Measurements from ENCODE around the gene BBS10. TPM values are rescaled to one million over a fixed set of nuclear protein-coding genes. Genes with fewer than 3 reads are reported as not detected.
"Not testable (repeated sequence)": the region's sequence is repeated elsewhere in the genome, so short reads cannot be mapped to it uniquely, and the experiment has no call there.

Gene BBS10
- total RNA-seq = 10 to 100 TPM in 2 of 4 donors, 1 to 10 TPM in 2; 7.7 to 11.5 (median 10.2) TPM
- 7.2 TPM for polyA plus RNA-seq
- long read RNA-seq, donor 1, transcript BBS10-201 (2 exons, 3,595 nt) = major isoform, 19 of 28 reads
- long read RNA-seq, donor 1, partial matches to known transcripts = 0 of 28 reads
- long read RNA-seq, donor 1, other reads (novel, unspliced or antisense) = 9 of 28 reads
- long read RNA-seq, donor 2, transcript BBS10-201 (2 exons, 3,595 nt) = major isoform, 8 of 12 reads
- long read RNA-seq, donor 2, partial matches to known transcripts = 0 of 12 reads
- long read RNA-seq, donor 2, other reads (novel, unspliced or antisense) = 4 of 12 reads
- long read RNA-seq, donor 3, transcript BBS10-201 (2 exons, 3,595 nt) = major isoform, 21 of 34 reads
- long read RNA-seq, donor 3, partial matches to known transcripts = 0 of 34 reads
- long read RNA-seq, donor 3, other reads (novel, unspliced or antisense) = 13 of 34 reads
- long read RNA-seq, donor 4, transcript BBS10-201 (2 exons, 3,595 nt) = major isoform, 9 of 10 reads
- long read RNA-seq, donor 4, partial matches to known transcripts = 0 of 10 reads
- long read RNA-seq, donor 4, other reads (novel, unspliced or antisense) = 1 of 10 reads

DNA sequence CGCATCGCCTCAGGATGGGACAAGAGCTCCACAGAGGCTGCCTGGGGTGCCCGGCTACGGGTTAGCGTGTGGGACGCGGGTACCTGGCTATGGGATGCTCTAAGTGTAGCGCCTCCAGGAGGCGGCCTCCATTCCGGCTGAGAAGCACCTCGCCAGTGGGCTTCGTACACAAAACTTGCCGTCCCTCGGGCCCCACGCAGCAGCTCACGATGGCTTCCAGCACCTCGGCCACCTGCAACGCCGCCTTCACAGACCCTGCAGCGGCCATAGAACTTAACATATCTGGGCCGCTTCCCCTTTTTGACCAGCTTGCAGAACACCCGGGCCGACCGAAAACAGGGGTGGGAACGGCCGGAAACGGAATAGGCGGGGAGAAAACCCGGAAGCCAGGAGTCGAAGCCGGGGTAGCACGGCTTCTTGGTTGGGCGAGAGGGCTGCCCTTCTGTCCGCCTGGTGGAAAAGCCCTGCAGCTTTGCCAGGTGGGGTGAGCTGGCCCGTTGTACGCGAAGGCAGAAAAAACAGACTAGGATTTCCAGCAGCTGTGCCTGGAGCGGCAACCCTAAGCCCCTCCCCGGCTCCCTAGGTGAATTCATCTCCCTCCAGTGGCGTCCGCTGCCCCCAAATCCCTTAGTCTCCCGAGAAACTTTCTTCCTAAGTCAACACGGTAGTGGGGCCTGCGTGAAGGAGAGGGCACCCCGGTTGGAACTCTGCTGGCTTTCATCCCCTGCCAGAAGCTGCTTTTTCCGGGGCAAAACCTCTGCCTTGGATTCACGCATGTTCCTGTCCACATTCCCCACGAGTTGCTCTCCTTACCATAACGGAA is at the start of gene BBS10:
TSS of gene BBS10 (minus strand) at position 337 of the 823 bp plus-strand sequence. CDS start at position 280, 57 bp downstream.
- peak; percentile 93 to 96 (median 96) for DNase-seq
- under 1% methylated on average over 49 of the region's 49 CpGs for WGBS
- Histone ChIP-seq H3K4me3 (ENCODE audit: low read length) (peak within 1 kb of the TSS; percentile 100), H3K9me3 (ENCODE audit: control insufficient read depth, low read length) (no peaks in the 10 kb centered on the region), H3K27me3 (ENCODE audit: control insufficient read depth, insufficient read depth) (no peaks in the 10 kb centered on the region), H3K4me1 (ENCODE audit: control insufficient read depth, insufficient read depth, low read length) (peaks cover 4% of the 10 kb centered on the region), H3K27ac (ENCODE audit: low read length) (peak within 1 kb of the TSS; percentile 100)
- intact Hi-C loops (cut with DNase I) = loop anchor here in 3 of 4 donors (2.0 to 10.0 kb wide), 4 partner anchors 193 to 266 kb away; partner anchors contain the start of gene NAP1L1 (in 3 of the 3)
- peak; percentile 99 for ATAC-seq

DNA sequence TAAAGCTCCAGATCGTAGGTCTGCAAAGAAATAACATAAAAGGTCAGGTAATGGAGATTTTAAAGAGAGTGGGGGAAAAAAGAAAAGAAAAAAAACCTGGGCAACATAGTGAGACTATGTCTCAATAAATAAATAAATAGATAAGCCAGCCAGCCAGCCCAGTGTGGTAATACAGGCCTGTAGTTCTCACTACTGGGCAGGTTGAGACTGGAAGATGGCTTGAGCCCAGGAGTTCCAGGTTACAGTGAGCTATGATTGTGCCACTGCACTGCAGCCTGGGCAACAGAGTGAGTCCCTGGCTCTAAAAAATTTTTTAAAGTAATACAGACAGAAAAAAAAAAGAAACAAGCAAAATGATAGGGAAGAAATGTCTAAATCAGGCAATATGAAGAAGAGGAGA is 43.2 kb upstream of the BBS10 start:
- no peak for DNase-seq
- intact Hi-C loops (cut with DNase I) = no loop called here
- no peak overlapping the region for H3K27ac ChIP-seq (ENCODE audit: low read length)
- H3K4me1 ChIP-seq (ENCODE audit: control insufficient read depth, insufficient read depth, low read length) = no peaks in the 10 kb centered on the region
- H3K9me3 ChIP-seq (ENCODE audit: control insufficient read depth, low read length) = no peaks in the 10 kb centered on the region
- 91% methylated on average over 1 of the region's 1 CpG for WGBS
- no peak overlapping the region for H3K4me3 ChIP-seq (ENCODE audit: low read length)
- no peak for ATAC-seq
- no peaks in the 10 kb centered on the region for H3K27me3 ChIP-seq (ENCODE audit: control insufficient read depth, insufficient read depth)

GRCh38 chr12:76387614-76388013 is 39.4 kb upstream of the BBS10 start:
- H3K27ac ChIP-seq (ENCODE audit: low read length) = no peak overlapping the region
- ATAC-seq (no peak), DNase-seq (no peak)
- H3K9me3 ChIP-seq (ENCODE audit: control insufficient read depth, low read length) = no peaks in the 10 kb centered on the region
- intact Hi-C loops (cut with DNase I) = no loop called here
- no peaks in the 10 kb centered on the region for H3K4me1 ChIP-seq (ENCODE audit: control insufficient read depth, insufficient read depth, low read length)
- H3K4me3 ChIP-seq (ENCODE audit: low read length) = no peak overlapping the region
- no peaks in the 10 kb centered on the region for H3K27me3 ChIP-seq (ENCODE audit: control insufficient read depth, insufficient read depth)
- 93% methylated on average over 2 of the region's 2 CpGs for WGBS

- WGBS = 87% methylated on average over 2 of the region's 2 CpGs
- ATAC-seq = no peak
- DNase-seq = no peak
- Histone ChIP-seq H3K4me1 (ENCODE audit: control insufficient read depth, insufficient read depth, low read length) (no peaks in the 10 kb centered on the region), H3K27ac (ENCODE audit: low read length) (no peak overlapping the region), H3K9me3 (ENCODE audit: control insufficient read depth, low read length) (no peaks in the 10 kb centered on the region), H3K27me3 (ENCODE audit: control insufficient read depth, insufficient read depth) (no peaks in the 10 kb centered on the region), H3K4me3 (ENCODE audit: low read length) (no peak overlapping the region)
- intact Hi-C loops (cut with DNase I) = no loop called here
Observed at GRCh38 chr12:76384560-76384959, 36.3 kb upstream of the BBS10 start.

DNA sequence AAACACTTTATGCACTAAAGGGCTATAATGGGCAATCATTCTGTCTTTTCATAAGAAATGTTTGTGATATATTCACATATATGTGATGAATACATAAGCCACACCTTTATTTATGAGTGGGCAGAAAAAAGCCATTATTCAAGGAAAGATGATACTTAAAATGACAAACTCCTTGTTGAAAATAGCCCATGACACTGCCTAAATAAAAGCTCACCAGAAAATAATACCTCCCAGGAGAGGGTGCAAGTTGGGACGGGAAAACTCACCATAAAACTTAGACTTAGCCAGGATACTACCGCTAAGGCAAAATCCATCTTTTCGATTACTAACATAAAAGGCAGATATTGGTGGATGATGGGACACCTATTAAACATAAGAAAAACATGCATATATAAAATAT is 35.8 kb upstream of the BBS10 start:
- no peaks in the 10 kb centered on the region for H3K9me3 ChIP-seq (ENCODE audit: control insufficient read depth, low read length)
- 96% methylated on average over 3 of the region's 3 CpGs for WGBS
- no peak overlapping the region for H3K27ac ChIP-seq (ENCODE audit: low read length)
- ATAC-seq = no peak
- no peak overlapping the region for H3K4me3 ChIP-seq (ENCODE audit: low read length)
- DNase-seq = no peak
- no peaks in the 10 kb centered on the region for H3K4me1 ChIP-seq (ENCODE audit: control insufficient read depth, insufficient read depth, low read length)
- no peaks in the 10 kb centered on the region for H3K27me3 ChIP-seq (ENCODE audit: control insufficient read depth, insufficient read depth)
- intact Hi-C loops (cut with DNase I) = no loop called here

GRCh38 chr12:76379261-76379660 is 31.0 kb upstream of the BBS10 start:
- DNase-seq (no peak), ATAC-seq (no peak)
- intact Hi-C loops (cut with DNase I) = no loop called here
- Histone ChIP-seq H3K9me3 (ENCODE audit: control insufficient read depth, low read length) (no peaks in the 10 kb centered on the region), H3K4me3 (ENCODE audit: low read length) (no peak overlapping the region), H3K4me1 (ENCODE audit: control insufficient read depth, insufficient read depth, low read length) (no peaks in the 10 kb centered on the region), H3K27ac (ENCODE audit: low read length) (no peak overlapping the region), H3K27me3 (ENCODE audit: control insufficient read depth, insufficient read depth) (no peaks in the 10 kb centered on the region)
- 97% methylated on average over 1 of the region's 1 CpG for WGBS

- intact Hi-C loops (cut with DNase I); ATAC-seq: not testable (repeated sequence)
Observed at GRCh38 chr12:76376876-76377275, 28.7 kb upstream of the BBS10 start.

DNA sequence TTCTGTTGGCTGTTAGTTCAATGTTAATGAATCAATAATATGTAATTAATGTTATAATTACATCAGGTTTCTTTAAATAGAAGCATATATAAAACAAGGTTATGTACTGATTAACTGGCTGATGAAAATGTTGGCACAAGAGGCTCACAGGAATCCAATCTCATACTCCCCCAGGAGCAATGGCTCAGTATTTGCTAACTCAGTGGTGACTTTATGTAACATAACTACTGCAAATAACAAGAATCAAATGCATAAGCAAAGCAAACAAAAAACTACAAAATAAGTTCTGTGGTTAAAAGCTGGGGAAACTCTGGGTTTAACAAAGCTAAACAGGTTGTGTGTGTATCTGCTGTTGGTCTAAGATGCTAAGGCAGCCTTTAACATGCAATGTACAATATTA is 27.7 kb upstream of the BBS10 start:
- Histone ChIP-seq H3K4me1 (ENCODE audit: control insufficient read depth, insufficient read depth, low read length) (no peaks in the 10 kb centered on the region), H3K27ac (ENCODE audit: low read length) (no peak overlapping the region), H3K4me3 (ENCODE audit: low read length) (no peak overlapping the region), H3K27me3 (ENCODE audit: control insufficient read depth, insufficient read depth) (no peaks in the 10 kb centered on the region), H3K9me3 (ENCODE audit: control insufficient read depth, low read length) (no peaks in the 10 kb centered on the region)
- intact Hi-C loops (cut with DNase I) = no loop called here
- DNase-seq (no peak), ATAC-seq (no peak)

More at GRCh38 chr12:76376876-76377275, 28.7 kb upstream of the BBS10 start:
- H3K27ac ChIP-seq (ENCODE audit: low read length); H3K9me3 ChIP-seq (ENCODE audit: control insufficient read depth, low read length); H3K4me1 ChIP-seq (ENCODE audit: control insufficient read depth, insufficient read depth, low read length); H3K4me3 ChIP-seq (ENCODE audit: low read length); H3K27me3 ChIP-seq (ENCODE audit: control insufficient read depth, insufficient read depth); DNase-seq: not testable (repeated sequence)
- WGBS = 97% methylated on average over 1 of the region's 1 CpG

DNA sequence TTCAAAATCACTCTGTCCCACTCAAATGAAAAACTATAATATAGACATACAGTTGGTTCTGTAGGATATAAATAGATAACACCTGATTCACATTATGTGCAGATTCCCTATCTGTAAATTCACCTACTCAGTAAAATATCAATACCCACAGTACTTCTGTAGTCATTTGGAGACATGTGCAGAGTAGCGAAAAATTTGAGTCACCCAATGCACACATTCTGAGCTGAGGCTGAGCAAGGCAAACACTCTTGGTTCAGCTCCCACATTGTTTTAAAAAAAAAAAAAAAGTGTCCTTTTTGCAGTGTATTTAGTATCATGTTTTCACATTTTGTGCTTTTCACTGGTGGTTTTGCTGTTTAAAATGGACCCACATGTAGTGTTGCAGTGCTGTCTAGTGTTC is 27.3 kb upstream of the BBS10 start:
- WGBS = 97% methylated on average over 1 of the region's 1 CpG
- H3K27ac ChIP-seq (ENCODE audit: low read length) = no peak overlapping the region

GRCh38 chr12:76374386-76375020 is 26.3 kb upstream of the BBS10 start:
- ATAC-seq (no peak), DNase-seq (no peak)
- H3K4me1 ChIP-seq (ENCODE audit: control insufficient read depth, insufficient read depth, low read length) = no peaks in the 10 kb centered on the region
- no peaks in the 10 kb centered on the region for H3K27me3 ChIP-seq (ENCODE audit: control insufficient read depth, insufficient read depth)
- H3K9me3 ChIP-seq (ENCODE audit: control insufficient read depth, low read length) = no peaks in the 10 kb centered on the region
- no peak overlapping the region for H3K4me3 ChIP-seq (ENCODE audit: low read length)
- no peak overlapping the region for H3K27ac ChIP-seq (ENCODE audit: low read length)
- WGBS = 95% methylated on average over 1 of the region's 1 CpG
- intact Hi-C loops (cut with DNase I) = no loop called here

More for the DNA sequence above, 27.3 kb upstream of the BBS10 start:
- no peaks in the 10 kb centered on the region for H3K4me1 ChIP-seq (ENCODE audit: control insufficient read depth, insufficient read depth, low read length)
- ATAC-seq = no peak
- intact Hi-C loops (cut with DNase I) = no loop called here
- H3K9me3 ChIP-seq (ENCODE audit: control insufficient read depth, low read length) = no peaks in the 10 kb centered on the region
- H3K27me3 ChIP-seq (ENCODE audit: control insufficient read depth, insufficient read depth) = no peaks in the 10 kb centered on the region
- no peak overlapping the region for H3K4me3 ChIP-seq (ENCODE audit: low read length)
- no peak for DNase-seq

All from right cardiac atrium (tissue), 5 donors.